Motor neuron (in vitro differentiated cells): Measurements from ENCODE around the gene CMTR2. TPM values are rescaled to one million over a fixed set of nuclear protein-coding genes. Genes with fewer than 3 reads are reported as not detected.

Experiments used
- ATAC-seq, 8 experiments: fragments of 200-7000 bp; cut with Tn5 transposase; replicated peaks in 6 of 8; 2 replicates each; pipeline ENCODE4 v1.8.0; 2021; ENCODE audit warnings: mild to moderate bottlenecking in 8 of 8, moderate library complexity in 8 of 8
- H3K27ac ChIP-seq, 2 donors: fragments of 250-450 bp; sonication (Bioruptor Pico); 2 replicates each; pipeline ENCODE4 v1.9.0; 2021; ENCODE audit warnings: antibody characterized with exemption in 2 of 2, mild to moderate bottlenecking in 2 of 2, moderate library complexity in 1 of 2
- H3K4me1 ChIP-seq, 2 donors: fragments of 250-450 bp; sonication (Bioruptor Pico); replicated peaks in 1 of 2; 2 replicates each; pipeline ENCODE4 v1.6.1; 2021; ENCODE audit warnings: antibody characterized with exemption in 2 of 2, mild to moderate bottlenecking in 2 of 2, moderate library complexity in 1 of 2
- H3K4me3 ChIP-seq, 5 donors: fragments of 250-450 bp; sonication (Bioruptor Pico); 2 replicates each; pipeline ENCODE4 v1.9.0; 2021; ENCODE audit warnings: antibody characterized with exemption in 5 of 5, mild to moderate bottlenecking in 5 of 5, moderate library complexity in 4 of 5
- WGBS, 10 experiments: fragments of 450-650 bp; shearing (Covaris generic); methylation state at CpG; one replicate each; pipeline ENCODE4 v1.0.0; 2022; 5-methylcytosine and 5-hydroxymethylcytosine counted together
- in situ Hi-C, 9 experiments: fragments of 400-800 bp; cut with MboI; loops; one replicate each; pipeline ENCODE4 v1.15.0; 2021; ENCODE audit warnings: low sequenced_read_pairs in 9 of 9, low pct_unique_long_range_greater_than_20kb in 2 of 9; ENCODE audit not compliant: unreplicated experiment in 9 of 9
- total RNA-seq, 8 experiments: library from RNA; unstranded; fragments of 300-600 nt; gene quantifications; 2 replicates each; pipeline versions ENCODE4 v1.2.3 to v1.2.4, GENCODE V29; 2022

CMTR2 gene
- total RNA-seq, 8 experiments from 2014 or later: 15.0 to 30.1 (median 17.3) TPM

- Histone ChIP-seq H3K27ac (no peak overlapping the region), H3K4me3 (no peak overlapping the region), H3K4me1 (peaks cover 11 to 23% of the 10 kb centered on the region in 2 donors)
- 0 to 95% (median 83%) methylated on average over 1 to 3 of the region's 3 CpGs; no CpG with 5 or more reads in 4 of the 10 experiments for WGBS, 10 experiments
- in situ Hi-C loops: no loop called here
- peak in 1 of 8 experiments; percentile 41 for ATAC-seq
These were observed 46.6 kb downstream of the CMTR2 start for GRCh38 chr16:71242601-71243000.

GRCh38 chr16:71242036-71242435, 47.2 kb downstream of the CMTR2 start:
- 9 to 93% (median 71%) methylated on average over 2 to 4 of the region's 4 CpGs; no CpG with 5 or more reads in 2 of the 10 experiments for WGBS, 10 experiments
- ATAC-seq: no peak
- Histone ChIP-seq H3K27ac (no peak overlapping the region), H3K4me3 (no peak overlapping the region), H3K4me1 (peaks cover 11 to 23% of the 10 kb centered on the region in 2 donors)
- in situ Hi-C loops: no loop called here

Other genes with a start within 250 kb of the CMTR2 start
- gene HYDIN, start 58.7 kb downstream of the CMTR2 start, total RNA-seq: 10 to 100 TPM in 1 of 8 experiments, 1 to 10 TPM in 6, under 1 TPM in 1; 0.61 to 28.9 (median 5.3) TPM
- 10 to 100 TPM in 1 of 8 experiments, 1 to 10 TPM in 1, under 1 TPM in 4, not detected in 2; 0.33 to 13.5 (median 0.83) TPM for gene CALB2, start 69.3 kb upstream of the CMTR2 start, total RNA-seq
- gene TLE7, start 152.7 kb upstream of the CMTR2 start, total RNA-seq: under 1 TPM in 2 of 8 experiments, not detected in 6; 0.19 to 0.27 TPM
- 10 to 100 TPM in 7 of 8 experiments, 1 to 10 TPM in 1; 9.5 to 23.8 (median 15.5) TPM for gene ZNF23, start 172.8 kb upstream of the CMTR2 start, total RNA-seq
- gene ZNF19, start 199.9 kb upstream of the CMTR2 start, total RNA-seq: 10 to 100 TPM in 2 of 8 experiments, 1 to 10 TPM in 6; 2.5 to 27.6 (median 8.1) TPM
- under 1 TPM in 6 of 8 experiments, not detected in 2; 0.05 to 0.51 (median 0.24) TPM for gene CHST4, start 237.0 kb upstream of the CMTR2 start, total RNA-seq